ENCODE data around the gene INSYN2A.

GRCh38 chr10:127154831-127155620 is 41.4 kb downstream of the INSYN2A start:
- TF ChIP-seq CTCF (conservative IDR thresholded peaks at IDR 0.05; ENCODE audit: low read depth, low read length) (no peak), EZH2 (IDR thresholded peaks at IDR 0.05; ENCODE audit: borderline replicate concordance, low read depth, low read length, poor library complexity, severe bottlenecking) (no peak)
